Stimulated activated CD8-positive, alpha-beta memory T cell treated with anti-CD3 and anti-CD28 coated beads, Interleukin-12 subunit alpha, Interleukin-12 subunit beta, amount 100 ng/mL, for 1 hour (primary cell): Measurements from ENCODE around the gene PTPRN2.

Experiments
- DNase-seq: peaks from one replicate; pipeline ENCODE4 v3.0.0-alpha.2; 2020; ENCODE audit warnings: low read depth

PTPRN2 gene

DNA sequence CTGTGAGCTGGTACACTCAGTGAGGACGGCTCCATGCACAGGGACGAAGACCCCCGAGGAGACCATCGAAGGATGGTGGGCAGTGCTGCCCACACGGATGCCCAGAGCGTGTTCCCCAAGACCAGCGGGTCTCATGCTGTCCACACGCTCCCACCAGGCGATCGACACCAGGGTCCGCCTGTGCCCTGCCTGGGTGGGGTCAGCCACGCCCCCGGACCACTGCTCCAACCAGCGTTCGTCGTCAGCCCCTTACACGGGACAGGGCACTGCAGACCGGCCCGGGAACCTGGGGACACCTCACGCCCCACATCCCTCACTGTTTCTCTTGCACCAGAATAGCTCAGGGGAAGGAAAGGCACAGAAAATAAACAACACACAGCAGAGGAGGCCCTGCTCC is 1027.4 kb downstream of the PTPRN2 start:
- no peak for DNase-seq

DNA sequence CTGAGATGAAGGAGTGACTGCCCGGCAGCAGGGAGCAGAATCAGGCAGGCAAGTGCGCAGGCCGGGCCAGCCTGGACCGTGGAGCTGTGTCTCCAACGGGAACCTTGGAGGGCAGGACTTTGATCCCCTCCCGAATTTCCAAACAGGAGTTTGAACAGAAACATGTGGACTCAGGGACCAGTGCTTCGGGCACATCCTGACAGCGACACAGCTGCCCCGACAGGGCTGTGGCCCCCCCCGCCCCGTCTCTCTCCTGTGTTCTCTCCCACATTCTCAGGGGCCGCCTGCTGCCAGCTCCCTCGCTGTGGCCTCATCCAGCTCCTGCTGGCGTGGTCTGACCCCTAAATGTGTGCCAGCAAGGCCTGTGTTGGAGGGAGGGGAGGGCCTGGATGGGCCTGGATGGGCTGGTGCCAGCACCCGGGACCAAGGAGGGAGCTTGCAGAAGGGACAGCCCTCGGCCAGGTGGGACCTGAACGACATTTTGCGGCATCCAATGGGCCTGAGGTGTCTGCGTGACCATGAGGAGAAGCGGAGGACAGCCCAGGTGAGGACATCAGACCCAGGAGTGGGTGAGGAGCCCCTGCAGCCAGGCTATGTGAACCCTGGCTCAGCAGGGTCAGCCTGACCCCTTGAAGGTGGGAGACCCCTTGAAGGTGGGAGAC is 1027.9 kb downstream of the PTPRN2 start:
- no peak for DNase-seq

DNA sequence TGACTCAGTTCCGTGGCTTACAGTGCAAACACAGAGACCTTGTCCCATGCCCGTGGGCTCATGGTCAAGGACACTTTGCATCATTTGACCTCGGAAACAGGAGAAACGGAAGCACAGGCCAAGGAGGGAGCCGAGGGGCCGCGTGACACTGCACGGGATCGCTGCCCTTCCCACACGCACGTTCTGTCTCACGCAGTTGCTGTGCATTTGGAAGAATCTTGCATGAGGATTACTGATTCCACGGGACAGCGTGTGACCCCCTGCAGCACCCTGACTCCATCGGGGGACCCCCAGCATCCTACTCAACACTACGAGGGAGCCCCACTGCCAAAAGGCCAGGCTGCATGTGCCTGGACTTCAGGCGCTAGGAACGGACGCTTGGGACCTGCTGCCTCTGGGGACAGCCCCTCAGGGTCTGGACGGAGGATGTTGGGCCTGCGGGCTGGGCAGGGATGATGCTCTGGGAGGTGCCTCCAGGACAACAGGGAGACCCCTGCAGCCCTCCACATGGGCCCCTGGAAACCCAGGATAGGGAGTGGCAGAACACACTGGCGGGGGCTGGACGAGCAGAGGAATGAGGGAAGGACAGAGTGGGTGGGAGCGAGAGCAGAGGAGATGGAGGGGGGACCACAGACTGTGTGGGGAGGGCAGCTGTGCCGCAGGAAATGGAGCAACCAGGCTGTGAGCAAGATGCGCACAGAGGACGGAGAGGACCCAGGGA is 1028.6 kb downstream of the PTPRN2 start:
- no peak for DNase-seq

DNA sequence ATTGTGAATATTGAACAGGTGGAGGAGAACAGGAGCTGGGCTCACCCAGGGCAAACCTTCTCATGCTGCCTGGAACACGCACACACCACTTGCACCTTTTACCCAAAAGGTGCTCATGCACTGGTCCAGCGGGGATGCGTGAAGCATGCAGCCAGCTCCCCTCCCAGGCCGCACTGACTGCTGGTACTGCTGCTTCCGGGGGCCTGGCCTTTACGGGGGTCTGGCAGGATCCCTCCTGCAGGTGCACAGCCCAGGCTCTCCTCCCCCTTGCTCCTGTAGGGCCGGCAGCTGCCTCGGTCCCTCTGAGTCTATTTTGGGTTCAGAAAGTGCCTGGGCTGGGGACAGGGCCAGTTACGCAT is 1029.1 kb downstream of the PTPRN2 start:
- DNase-seq, result no peak

DNA sequence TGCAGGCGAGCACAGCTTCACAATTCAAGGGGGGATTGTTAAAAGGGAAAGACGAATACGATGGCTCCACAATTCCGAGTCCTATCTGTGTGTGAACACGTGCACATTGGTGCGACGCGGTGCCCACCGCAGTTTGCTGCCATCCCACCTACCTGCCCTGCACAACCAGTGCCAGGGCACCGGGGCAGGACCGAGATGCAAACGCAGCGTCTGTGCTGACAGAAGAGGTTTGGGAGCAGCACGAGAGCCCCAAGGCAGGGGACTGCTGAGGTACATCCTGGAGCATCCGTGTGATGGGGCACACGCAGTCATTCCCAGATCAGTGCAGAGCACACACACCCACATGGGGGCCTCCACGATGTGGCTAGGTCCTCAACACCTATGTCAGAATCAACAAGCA is 1029.6 kb downstream of the PTPRN2 start:
- DNase-seq, result no peak

DNA sequence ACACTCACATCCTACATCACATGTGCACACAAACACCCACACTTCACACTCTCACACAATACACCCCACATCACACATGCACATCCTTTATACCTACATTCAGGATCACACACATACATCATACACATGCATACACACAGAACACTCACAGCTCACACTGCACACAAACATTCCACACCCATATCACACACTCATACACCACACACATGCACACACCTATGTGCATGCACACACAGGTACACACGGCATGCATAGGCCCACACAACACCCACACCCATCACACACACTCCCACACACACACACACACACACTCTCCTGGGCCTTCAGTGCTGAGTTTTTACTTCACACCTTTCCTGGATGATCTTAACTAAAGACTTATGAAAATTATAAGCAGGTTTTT is 1030.4 kb downstream of the PTPRN2 start:
- DNase-seq, result no peak

DNA sequence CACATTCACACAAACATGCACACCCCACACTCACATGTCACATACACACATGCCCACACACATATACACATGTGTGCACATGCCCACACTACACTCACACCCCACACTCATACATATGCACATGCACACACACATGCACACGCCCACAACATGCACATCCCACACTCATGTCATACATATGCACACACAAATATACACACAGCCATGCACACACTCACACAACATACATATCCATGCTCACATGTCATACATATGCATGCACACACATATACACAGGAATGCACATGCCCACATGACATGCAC is 1031.0 kb downstream of the PTPRN2 start:
- no peak for DNase-seq

DNA sequence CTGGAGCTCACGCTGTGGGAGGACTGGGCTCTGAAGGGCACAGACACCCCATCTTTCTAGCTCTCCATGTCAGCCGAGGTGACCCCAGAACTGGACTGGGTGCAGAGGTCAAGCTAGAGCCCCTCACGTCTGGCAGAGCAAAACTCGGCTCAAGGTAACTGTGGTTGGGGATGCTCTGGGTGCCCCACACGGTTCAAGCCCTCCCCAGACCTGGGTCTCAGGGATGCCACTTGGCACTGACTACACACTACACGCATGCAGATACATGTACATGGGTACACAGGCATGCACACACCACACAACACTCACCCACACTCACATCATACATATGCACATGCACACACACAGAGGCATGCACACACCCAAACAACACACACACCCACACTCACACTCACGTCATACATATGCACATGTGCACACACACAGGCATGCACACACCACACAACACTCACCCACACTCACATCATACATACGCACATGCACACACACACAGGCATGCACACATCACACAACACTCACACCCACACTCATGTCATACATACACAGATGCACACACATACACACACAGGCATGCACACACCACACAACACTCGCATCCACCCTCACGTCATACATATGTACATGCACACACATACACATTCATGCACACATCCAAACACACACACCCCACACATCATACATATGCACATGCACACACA is 1031.5 kb downstream of the PTPRN2 start:
- DNase-seq, result no peak

DNA sequence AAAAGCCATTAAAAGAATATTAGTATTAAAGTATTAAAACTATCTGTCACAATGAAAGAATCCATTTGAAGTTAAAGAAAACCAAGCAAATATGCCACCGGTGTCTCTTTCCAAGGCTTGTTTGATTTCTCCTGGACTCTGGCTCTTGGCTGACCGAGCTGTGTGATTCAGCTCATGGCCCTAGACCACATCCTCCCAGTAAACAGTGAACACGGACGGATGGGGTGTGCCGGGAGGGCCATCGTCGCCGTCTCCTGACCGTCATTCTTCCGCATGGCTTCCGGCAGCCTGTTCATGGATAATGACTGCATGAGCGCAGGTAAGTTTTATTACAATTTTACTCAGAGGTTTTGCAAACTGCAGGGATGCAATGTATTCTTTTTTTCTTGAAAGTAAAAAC is 1032.3 kb downstream of the PTPRN2 start:
- no peak for DNase-seq

DNA sequence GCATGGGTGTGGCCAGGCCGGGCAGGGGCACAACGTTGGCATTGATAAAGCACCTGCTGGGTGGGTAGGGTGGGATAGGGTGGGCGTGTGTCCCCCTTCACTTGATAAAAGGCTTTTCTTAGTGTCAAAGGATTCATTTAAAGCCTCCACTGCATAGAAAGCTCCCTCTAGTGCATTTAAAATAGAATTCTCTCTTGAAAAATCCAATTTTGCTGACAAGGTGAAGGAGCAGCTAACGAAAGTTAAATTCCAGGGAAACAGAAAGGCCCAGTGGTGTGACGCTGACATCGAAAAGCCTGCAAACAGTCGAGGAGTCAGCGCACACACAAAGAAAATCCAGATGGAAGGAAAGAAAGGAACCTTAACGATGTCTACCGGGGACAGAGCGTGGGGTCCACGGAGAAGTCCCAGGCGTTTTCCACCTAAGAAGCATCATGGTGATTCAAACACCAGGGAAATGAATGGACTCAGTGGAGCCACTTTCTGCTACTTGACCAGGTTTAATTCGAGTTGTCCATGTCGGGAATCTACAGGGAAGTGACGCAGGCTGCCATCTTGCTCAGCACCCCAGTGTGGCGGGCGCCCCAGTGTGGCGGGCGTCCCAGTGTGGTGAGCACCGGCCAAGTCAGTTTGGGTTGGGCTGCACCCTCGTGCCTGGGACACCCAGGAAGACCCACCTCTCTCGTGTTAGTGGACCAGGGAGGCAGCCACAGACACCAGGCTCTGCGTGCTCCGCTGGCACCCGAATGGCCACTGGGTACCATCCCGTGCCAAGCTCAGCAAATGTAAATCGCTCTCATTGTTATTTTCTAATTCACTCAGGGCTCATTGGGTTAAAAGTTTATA is 1033.0 kb downstream of the PTPRN2 start:
- DNase-seq, result no peak

DNA sequence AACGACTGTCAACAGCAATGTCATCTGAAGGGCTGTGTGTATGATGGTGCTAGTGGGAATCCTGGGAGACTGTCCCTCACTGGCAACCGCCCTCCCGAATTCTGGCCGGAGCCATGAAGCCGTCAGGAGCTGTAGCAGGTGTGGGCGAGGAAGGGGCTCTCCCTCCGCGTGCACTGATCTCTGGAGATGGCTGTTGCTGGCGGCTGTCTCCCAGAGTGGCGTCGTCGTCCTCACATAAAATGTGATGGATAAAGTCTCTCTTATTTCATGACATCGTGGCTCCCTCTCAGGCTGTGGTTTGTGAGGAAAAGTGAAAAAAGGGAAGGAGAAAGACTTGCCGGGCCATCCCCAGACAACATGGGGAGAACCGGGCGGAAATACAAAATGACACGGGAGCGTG is 1034.4 kb downstream of the PTPRN2 start:
- DNase-seq, result no peak

DNA sequence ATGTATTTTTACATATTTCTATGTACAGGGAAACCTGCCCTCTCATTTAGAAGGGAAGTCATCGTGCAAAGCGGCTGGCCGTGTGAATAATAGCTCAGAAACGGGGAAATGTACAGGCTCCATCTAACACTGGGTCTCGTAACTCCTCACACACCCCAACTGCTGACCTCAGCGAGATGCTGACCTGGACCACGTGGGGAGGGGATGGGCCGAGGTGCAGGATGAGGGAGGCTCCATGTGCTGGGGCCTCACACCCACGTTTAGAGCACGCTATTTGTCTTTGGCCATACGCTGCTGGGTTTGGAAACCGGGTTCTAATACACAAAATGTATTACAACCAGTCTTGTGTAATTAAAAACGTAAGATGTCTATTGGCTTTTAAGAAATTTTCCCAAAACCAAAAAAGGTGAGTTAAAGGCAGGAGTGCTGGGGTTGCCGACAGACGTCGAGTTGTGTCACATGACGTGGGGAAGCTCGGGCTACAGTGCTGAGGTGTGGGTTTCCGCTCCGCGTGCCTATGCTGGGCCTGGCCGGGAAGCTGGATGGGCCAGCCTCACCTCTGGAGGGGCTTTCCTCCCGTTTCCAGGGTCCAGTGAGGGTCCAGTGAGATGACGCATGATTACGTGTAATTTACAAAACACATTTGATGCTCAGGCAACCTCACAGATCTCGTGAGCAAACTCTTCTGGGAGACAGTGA is 1035.2 kb downstream of the PTPRN2 start:
- no peak for DNase-seq

DNA sequence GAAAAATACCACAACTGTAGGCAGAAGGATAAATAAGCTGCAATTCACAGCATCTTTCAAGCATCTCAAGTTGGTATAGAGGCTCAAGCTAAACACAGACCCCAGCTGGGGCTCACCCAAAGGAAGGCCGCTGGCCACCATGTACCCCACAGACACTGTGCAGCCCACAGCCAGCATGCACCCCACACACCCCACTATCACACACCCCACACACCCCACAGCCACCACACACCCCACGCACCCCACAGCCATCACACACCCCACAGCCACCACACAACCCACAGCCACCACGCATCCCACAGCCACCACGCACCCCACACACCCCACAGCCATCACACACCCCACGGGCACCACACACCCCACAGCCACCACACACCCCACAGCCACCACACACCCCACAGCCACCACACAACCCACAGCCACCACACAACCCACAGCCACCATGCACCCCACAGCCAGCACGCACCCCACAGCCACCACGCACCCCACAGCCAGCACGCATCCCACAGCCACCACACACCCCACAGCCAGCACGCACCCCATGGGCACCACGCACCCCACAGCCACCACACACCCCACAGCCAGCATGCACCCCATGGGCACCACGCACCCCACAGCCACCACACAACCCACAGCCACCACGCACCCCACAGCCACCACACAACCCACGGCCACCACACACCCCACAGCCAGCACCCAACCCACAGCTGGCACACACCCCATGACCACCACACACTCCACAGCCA is 1036.1 kb downstream of the PTPRN2 start:
- DNase-seq, result no peak

DNA sequence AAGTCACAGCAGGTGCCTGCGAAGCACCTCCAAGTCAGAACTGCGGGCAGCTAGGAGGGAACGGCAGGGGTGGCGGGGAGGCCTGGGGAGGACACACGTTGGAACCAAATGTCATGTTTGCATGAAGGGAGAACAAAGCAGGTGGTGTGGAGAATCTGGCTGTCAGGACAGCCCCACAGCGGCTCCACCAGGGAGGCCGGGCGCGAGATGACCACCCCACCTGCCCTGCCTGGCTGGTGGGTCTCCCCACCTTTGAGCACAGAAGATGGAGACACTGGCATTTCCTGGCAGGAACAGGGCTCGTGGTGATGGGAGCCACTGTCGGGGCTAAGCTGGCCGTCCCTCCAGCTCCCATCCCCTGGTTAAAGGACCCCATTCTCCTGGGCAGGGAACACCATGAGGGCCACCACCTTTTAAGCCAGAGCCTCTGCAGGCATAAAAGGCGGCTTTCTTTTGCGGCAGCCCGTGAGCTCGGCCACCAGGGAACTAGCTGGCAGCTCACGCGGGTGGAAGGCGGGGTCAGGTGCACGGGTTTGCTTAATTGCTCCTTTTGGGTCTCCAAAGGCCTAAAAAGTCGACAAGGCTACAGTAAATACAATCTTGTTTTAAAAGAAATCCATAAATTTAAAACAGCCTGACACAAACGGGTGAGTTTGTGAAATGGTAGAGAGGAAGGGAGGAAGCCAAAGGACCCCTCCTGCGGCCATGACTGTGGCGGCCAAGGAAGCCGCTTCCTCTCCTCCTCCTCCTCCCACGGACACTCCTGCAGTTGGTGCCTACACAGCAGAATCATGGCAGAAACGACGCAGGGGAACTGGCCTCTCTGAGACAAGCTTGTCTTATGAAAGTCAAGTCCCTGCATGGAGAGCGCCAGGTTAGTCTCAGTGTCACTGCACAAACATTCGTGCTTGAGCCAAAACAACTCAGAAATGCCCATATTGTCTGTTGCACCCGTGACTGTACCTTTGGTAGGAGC is 1037.0 kb downstream of the PTPRN2 start:
- no peak for DNase-seq

DNA sequence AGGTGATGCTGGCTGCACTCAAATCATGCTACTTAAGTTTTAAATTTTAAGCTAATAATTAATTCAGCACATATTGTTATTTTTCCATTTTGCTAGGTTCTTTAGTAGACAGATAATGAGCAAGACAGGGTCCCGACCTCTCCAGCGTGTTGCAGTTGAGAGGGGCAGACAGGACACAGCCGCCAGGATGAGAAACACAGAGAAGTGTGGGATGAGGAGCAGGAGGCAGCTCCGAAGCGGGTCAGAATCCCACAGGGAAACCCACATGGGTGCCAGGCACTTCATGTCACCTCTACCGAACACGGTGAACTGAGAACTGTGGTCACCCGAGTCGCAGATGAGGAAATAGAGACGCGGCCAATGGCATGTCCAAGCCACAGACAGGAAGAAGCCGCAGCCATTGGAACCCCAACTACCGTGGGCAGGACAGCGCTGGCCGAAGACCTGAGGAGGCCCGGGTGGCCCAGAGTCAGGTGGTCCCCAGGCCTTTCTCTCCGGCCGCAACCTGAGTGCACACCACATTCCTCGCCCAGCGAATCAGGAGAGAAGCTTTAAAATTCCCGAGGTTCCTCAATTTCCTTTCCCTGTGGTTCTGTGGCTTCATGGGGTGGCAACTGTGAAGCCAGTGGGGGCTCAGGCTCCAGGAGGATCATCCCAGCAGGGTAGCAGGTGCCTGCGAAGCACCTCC is 1037.9 kb downstream of the PTPRN2 start:
- DNase-seq, result no peak

DNA sequence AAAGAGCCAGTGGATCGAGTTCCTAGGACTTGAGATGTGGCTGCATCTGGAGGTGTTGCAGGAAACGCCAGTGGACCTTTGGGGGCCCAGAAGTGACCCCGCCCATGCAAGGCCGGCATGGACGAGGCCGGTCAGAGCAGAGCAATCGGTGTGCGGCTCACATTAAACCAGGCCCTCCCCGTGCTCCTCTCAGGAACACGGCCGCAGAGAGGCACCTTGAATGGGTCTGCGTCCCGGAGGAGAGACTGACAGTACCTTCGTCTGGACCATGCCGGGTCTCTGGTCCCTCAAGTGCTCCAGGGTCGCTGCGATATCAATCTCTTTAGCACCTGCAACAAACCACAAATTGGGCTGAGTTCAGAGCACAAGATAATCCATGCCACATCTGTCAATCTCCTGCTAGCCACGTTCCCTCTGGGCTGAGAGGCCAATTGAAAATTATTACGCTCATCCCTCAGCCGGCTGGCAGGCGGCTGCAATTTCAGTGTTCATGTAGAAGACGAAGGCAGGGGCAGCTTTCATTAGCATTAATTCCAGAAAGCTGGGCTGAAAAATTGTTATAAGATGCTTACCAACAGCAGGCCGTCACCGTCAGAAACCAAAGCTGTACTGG is 1038.8 kb downstream of the PTPRN2 start:
- DNase-seq, result no peak

DNA sequence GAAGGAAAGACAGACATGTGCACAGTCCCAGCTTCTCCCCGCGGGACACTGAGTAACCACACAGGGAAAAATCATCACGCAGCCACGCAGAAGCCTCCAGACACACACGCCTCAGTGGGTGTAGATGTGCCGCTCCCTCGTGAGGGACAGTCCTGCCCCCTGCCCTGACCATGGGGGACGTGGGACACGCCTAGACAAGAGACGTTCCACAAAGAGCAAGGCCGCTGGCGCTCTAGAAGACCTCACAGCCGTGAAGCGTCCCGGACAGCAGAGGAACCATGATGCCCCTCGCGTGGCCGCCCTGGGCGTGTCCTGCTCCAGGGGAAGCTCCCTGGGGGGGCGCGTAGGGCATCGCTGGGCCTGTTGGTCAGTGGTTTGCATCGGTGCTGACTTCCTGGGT is 1040.0 kb downstream of the PTPRN2 start:
- no peak for DNase-seq

DNA sequence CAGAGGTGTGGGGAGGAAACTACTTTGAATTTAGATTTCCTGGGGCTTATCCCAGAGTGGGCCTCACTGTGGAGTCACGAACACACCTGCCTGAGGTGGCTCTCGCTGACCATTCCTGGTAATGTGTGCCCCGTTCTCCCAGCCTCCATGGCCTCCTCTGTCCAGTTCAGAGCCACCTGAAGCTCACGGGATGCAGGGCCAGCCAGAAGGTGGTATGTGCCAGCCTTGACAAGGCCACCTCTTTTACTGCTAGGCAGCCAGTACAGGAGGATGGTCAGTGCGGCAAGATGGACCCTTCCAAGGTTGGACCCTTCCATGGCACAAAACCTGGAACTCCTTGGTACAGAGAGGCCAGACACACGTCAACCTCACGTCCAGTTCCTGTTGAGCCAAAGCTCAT is 1040.5 kb downstream of the PTPRN2 start:
- no peak for DNase-seq

DNA sequence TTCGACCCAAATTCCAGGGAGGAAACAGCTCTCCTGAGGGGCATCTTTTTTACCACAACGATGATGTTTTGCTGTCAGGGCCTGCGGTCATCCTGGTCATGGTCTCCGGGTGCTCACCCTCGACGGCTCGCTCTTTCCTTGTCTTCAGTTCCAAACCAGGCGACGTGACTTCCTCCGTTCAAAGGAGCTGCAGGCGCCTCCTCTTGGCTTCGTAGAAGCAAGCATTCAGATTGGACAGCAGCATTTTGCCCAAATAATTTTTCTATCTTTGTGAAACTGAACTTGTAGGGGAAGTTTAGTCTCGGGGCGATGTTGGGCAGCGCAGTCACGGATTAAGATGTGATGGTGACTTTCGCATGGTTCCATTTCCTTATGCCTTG is 1042.0 kb downstream of the PTPRN2 start:
- DNase-seq, result no peak
